OCI-LY7 (cell line): ENCODE results near the gene HHEX.

Experiments
- CTCF ChIP-seq: fragments of 200-600 bp; sonication (generic); conservative IDR thresholded peaks from 2 replicates; pipeline ENCODE4 v1.5.1; 2014; ENCODE audit warnings: mild to moderate bottlenecking, antibody characterized with exemption, low read length, moderate library complexity, mixed read lengths
- EZH2phosphoT487 ChIP-seq: fragments of 200-600 bp; sonication (generic); IDR thresholded peaks from 2 replicates; pipeline ENCODE4 v1.6.1; 2018; ENCODE audit warnings: low read depth, borderline replicate concordance, mild to moderate bottlenecking, mixed run types, antibody characterized with exemption, low read length, moderate library complexity, mixed read lengths

- no peak for TF ChIP-seq CTCF
- no peak for TF ChIP-seq EZH2phosphoT487
These were observed 40.1 kb downstream of the HHEX start for GRCh38 chr10:92729886-92730285.
